SK-N-SH treated with all-trans-retinoic acid at 6 μM for 48 hours (cell line): ENCODE data around the gene HMCN2.

Source experiments
- ATAC-seq: fragments of 200-7000 bp; cut with Tn5 transposase; 3 replicates; pipeline ENCODE4 v1.9.1; 2020; ENCODE audit warnings: mild to moderate bottlenecking, moderate library complexity
- BACH2 ChIP-seq: fragments of 250-450 bp; sonication (Bioruptor Pico); IDR thresholded peaks from 2 replicates; pipeline ENCODE4 v1.9.0; 2021; ENCODE audit warnings: mild to moderate bottlenecking, borderline replicate concordance
- GLIS3 ChIP-seq: fragments of 250-450 bp; sonication (Bioruptor Pico); IDR thresholded peaks from 2 replicates; pipeline ENCODE4 v1.5.0; 2020; ENCODE audit warnings: mild to moderate bottlenecking, moderate library complexity
- ISL1 ChIP-seq: fragments of 250-450 bp; sonication (Bioruptor Pico); IDR thresholded peaks from 2 replicates; pipeline ENCODE4 v2.1.2; 2022; ENCODE audit warnings: mild to moderate bottlenecking, moderate library complexity
- OSR1 ChIP-seq: fragments of 250-450 bp; sonication (Bioruptor Pico); IDR thresholded peaks from 2 replicates; pipeline ENCODE4 v1.8.0; 2022; ENCODE audit warnings: moderate library complexity, mild to moderate bottlenecking, inconsistent platforms
- PPARA ChIP-seq: fragments of 250-450 bp; sonication (Bioruptor Pico); IDR thresholded peaks from 2 replicates; pipeline ENCODE4 v1.5.0; 2020; ENCODE audit warnings: mild to moderate bottlenecking, borderline replicate concordance
- RARB ChIP-seq: fragments of 250-450 bp; sonication (Bioruptor Pico); IDR thresholded peaks from 2 replicates; pipeline ENCODE4 v1.8.0; 2021; ENCODE audit warnings: mild to moderate bottlenecking, moderate library complexity
- TCF4 ChIP-seq: fragments of 250-450 bp; sonication (Bioruptor Pico); IDR thresholded peaks from 2 replicates; pipeline ENCODE4 v1.8.0; 2021; ENCODE audit warnings: mild to moderate bottlenecking, moderate library complexity, borderline replicate concordance
- TOX ChIP-seq: fragments of 250-450 bp; sonication (Bioruptor Pico); IDR thresholded peaks from 2 replicates; pipeline ENCODE4 v1.8.0; 2021; ENCODE audit warnings: mild to moderate bottlenecking, moderate library complexity, borderline replicate concordance
- ZC3H10 ChIP-seq: fragments of 250-450 bp; sonication (Bioruptor Pico); IDR thresholded peaks from 2 replicates; pipeline ENCODE4 v1.5.1; 2021; ENCODE audit warnings: mild to moderate bottlenecking, moderate library complexity
- ZFP3 ChIP-seq: fragments of 250-450 bp; sonication (Bioruptor Pico); IDR thresholded peaks from 2 replicates; pipeline ENCODE4 v1.5.0; 2020; ENCODE audit warnings: mild to moderate bottlenecking, moderate library complexity
- ZFP30 ChIP-seq: fragments of 450-650 bp; formaldehyde crosslinking; IDR thresholded peaks from 2 replicates; pipeline ENCODE4 v1.5.0; 2022; ENCODE audit warnings: mild to moderate bottlenecking, moderate library complexity
- ZNF565 ChIP-seq: fragments of 450-650 bp; formaldehyde crosslinking; conservative IDR thresholded peaks from 2 replicates; pipeline ENCODE4 v1.5.0; 2020; ENCODE audit warnings: low read depth, mild to moderate bottlenecking, moderate library complexity
- ZNF70 ChIP-seq: fragments of 450-650 bp; formaldehyde crosslinking; IDR thresholded peaks from 2 replicates; pipeline ENCODE4 v1.5.0; 2020; ENCODE audit warnings: mild to moderate bottlenecking, moderate library complexity
- TF ChIP-seq, protein P1 (sequence below): fragments of 250-450 bp; sonication (Bioruptor Pico); IDR thresholded peaks from 2 replicates; pipeline ENCODE4 v1.5.1; 2020; ENCODE audit warnings: low read depth, mild to moderate bottlenecking, moderate library complexity
- TF ChIP-seq, protein P2 (sequence below): fragments of 250-450 bp; sonication (Bioruptor Pico); IDR thresholded peaks from 2 replicates; pipeline ENCODE4 v1.5.0; 2020; ENCODE audit warnings: mild to moderate bottlenecking, moderate library complexity
- TF ChIP-seq, protein P3 (sequence below): fragments of 250-450 bp; sonication (Bioruptor Pico); IDR thresholded peaks from 2 replicates; pipeline ENCODE4 v1.5.1; 2021; ENCODE audit warnings: mild to moderate bottlenecking, moderate library complexity

HMCN2 gene

DNA sequence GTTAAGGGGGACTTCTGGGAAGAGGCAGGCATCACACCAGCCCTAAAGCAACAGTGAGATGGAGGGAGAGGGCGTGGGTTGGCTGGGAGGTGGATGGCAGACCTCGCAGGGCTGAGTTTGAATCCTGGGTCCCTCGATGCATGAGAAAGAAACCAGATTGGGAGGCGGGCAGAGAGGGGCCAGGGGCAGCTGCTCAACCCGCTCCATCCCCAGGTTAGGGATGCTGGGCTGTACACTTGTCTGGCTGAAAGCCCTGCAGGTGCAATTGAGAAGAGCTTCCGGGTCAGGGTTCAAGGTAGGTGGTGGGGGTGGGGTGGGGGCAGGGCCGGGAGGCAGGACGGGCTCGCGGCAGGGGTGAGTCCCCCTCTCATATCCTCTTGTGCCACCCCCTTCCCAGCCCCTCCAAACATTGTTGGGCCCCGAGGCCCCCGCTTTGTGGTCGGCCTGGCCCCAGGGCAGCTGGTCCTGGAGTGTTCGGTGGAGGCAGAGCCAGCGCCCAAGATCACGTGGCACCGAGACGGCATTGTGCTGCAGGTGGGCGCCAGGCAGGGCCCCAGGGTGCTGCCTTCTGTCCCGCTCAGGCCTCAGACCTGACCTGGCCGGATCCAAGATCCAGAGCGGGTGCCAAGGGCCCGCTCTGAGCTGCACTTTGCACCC, 129.4 kb downstream of the HMCN2 start:
- ATAC-seq = no peak
- TF ChIP-seq OSR1 (CRISPR knock-in tag) (no peak), ZNF70 (CRISPR knock-in tag) (no peak), TOX (CRISPR knock-in tag) (no peak), ZC3H10 (no peak)
- TF ChIP-seq, protein P1, sequence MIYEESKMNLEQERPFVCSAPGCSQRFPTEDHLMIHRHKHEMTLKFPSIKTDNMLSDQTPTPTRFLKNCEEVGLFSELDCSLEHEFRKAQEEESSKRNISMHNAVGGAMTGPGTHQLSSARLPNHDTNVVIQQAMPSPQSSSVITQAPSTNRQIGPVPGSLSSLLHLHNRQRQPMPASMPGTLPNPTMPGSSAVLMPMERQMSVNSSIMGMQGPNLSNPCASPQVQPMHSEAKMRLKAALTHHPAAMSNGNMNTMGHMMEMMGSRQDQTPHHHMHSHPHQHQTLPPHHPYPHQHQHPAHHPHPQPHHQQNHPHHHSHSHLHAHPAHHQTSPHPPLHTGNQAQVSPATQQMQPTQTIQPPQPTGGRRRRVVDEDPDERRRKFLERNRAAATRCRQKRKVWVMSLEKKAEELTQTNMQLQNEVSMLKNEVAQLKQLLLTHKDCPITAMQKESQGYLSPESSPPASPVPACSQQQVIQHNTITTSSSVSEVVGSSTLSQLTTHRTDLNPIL (CRISPR knock-in tag) = no peak

DNA sequence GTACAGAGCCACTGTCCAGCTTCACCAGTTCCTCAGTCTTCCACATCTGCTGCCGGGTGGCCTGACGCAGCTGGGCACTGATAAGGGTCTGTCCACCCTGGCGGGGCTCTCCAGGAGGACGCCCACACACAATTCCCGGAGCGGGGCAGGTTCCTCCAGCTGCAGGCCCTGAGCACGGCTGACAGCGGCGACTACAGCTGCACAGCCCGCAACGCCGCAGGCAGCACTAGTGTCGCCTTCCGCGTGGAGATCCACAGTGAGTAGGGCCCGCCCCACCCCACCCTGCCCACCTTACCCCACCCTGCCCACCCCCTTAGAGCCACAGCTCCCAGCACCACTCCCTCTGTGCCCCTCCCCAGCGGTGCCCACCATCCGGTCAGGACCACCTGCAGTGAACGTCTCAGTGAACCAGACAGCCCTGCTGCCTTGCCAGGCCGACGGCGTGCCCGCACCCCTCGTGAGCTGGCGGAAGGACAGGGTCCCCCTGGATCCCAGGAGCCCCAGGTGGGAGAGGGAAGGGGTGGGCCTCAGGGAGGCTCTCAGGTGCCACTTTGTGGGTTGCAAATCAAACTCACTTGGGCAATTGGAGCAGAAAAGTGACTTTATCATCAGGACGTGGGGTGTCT, 130.4 kb downstream of the HMCN2 start:
- no peak for TF ChIP-seq ZNF70 (CRISPR knock-in tag)
- TF ChIP-seq, protein P2, sequence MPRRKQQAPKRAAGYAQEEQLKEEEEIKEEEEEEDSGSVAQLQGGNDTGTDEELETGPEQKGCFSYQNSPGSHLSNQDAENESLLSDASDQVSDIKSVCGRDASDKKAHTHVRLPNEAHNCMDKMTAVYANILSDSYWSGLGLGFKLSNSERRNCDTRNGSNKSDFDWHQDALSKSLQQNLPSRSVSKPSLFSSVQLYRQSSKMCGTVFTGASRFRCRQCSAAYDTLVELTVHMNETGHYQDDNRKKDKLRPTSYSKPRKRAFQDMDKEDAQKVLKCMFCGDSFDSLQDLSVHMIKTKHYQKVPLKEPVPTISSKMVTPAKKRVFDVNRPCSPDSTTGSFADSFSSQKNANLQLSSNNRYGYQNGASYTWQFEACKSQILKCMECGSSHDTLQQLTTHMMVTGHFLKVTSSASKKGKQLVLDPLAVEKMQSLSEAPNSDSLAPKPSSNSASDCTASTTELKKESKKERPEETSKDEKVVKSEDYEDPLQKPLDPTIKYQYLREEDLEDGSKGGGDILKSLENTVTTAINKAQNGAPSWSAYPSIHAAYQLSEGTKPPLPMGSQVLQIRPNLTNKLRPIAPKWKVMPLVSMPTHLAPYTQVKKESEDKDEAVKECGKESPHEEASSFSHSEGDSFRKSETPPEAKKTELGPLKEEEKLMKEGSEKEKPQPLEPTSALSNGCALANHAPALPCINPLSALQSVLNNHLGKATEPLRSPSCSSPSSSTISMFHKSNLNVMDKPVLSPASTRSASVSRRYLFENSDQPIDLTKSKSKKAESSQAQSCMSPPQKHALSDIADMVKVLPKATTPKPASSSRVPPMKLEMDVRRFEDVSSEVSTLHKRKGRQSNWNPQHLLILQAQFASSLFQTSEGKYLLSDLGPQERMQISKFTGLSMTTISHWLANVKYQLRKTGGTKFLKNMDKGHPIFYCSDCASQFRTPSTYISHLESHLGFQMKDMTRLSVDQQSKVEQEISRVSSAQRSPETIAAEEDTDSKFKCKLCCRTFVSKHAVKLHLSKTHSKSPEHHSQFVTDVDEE (CRISPR knock-in tag) = no peak
- no peak for TF ChIP-seq TCF4 (CRISPR knock-in tag)
- no peak for ATAC-seq

DNA sequence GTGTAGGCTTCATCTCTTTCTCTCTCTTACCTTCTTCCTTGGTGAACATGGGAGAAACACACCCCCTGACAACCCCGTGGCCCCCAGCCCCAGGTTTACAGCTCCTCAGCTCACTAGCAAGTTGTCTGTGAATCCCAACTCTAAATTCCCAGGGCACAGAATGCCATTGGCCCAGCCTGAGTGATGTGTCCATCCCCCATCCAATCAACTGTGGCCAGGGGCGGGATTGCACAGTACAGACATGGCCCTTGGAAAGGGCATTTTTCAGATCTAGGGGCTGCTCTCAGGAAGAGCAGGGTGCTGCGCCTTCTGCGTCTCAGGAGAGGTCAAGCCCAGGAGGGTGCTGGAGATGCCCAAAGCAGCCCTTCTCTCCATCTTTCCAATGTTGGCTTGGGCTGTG, 131.0 kb downstream of the HMCN2 start:
- TF ChIP-seq, protein P2 (CRISPR knock-in tag) = no peak
- TF ChIP-seq, protein P3, sequence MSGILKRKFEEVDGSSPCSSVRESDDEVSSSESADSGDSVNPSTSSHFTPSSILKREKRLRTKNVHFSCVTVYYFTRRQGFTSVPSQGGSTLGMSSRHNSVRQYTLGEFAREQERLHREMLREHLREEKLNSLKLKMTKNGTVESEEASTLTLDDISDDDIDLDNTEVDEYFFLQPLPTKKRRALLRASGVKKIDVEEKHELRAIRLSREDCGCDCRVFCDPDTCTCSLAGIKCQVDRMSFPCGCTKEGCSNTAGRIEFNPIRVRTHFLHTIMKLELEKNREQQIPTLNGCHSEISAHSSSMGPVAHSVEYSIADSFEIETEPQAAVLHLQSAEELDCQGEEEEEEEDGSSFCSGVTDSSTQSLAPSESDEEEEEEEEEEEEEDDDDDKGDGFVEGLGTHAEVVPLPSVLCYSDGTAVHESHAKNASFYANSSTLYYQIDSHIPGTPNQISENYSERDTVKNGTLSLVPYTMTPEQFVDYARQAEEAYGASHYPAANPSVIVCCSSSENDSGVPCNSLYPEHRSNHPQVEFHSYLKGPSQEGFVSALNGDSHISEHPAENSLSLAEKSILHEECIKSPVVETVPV = no peak
- no peak for TF ChIP-seq OSR1 (CRISPR knock-in tag)
- no peak for TF ChIP-seq RARB (CRISPR knock-in tag)
- ATAC-seq = peak; percentile 33; the same call in 1 of the 3 replicates

DNA sequence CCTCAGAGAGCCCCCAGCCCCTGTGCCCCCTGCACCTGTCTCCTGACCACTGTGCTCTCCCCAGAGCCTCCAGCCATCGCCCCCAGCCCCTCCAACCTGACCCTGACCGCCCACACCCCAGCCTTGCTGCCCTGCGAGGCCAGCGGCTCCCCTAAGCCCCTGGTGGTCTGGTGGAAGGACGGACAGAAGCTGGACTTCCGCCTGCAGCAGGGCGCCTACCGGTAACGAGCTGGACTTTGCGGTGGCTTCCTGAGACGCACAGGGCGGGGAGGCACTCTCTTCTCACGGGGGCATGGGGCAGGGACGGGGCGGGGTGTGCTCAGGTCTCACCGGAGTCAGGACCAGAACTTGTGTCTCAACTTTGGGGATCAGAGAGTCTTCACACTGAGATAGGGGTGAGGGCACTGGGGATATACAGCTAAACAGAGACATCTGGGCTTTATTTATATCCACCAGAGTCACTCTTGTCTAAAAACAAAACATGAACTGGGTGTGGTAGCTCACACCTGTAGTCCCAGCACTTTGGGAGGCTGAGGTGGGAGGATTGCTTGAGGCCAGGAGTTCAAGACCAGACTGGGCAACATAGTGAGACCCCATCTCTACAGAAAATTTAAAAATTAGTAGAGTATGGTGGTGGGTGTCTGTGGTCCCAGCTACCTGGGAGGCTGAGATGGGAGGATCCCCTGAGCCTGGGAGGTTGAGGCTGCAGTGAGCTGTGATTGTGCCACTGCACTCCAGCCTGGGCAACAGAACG, 133.1 kb downstream of the HMCN2 start:
- TF ChIP-seq ZC3H10 (no peak), ZFP3 (CRISPR knock-in tag) (no peak), BACH2 (CRISPR knock-in tag) (no peak), TCF4 (CRISPR knock-in tag) (no peak)
- ATAC-seq = no peak

DNA sequence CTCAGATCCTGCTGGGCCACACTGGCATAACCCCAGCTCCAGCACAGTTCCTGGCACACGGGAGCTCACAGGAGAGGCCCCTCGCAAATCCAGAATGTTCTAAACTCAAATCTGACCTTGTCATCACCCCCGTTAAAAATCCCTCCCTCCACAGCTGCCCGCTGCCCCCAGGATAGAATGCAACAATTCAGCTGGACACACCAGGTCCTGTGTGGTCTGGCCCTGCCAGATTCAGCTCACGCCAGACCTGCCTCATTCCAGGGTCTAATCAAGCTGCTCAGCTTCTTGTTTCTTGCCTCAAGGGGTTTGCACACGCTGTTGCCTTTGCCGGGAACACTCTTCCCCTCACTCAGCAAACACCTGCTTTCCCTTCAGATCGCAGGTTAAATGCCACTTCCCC, 134.2 kb downstream of the HMCN2 start:
- ATAC-seq = no peak
- TF ChIP-seq ZNF565 (CRISPR knock-in tag) = no peak
- no peak for TF ChIP-seq ZNF70 (CRISPR knock-in tag)
- TF ChIP-seq OSR1 (CRISPR knock-in tag) = no peak
- TF ChIP-seq PPARA (CRISPR knock-in tag) = no peak
- TF ChIP-seq, protein P1 (CRISPR knock-in tag) = no peak
- no peak for TF ChIP-seq TCF4 (CRISPR knock-in tag)
- no peak for TF ChIP-seq TOX (CRISPR knock-in tag)
- no peak for TF ChIP-seq ISL1 (CRISPR knock-in tag)
- TF ChIP-seq, protein P3 = no peak
- TF ChIP-seq ZFP30 = no peak
- TF ChIP-seq BACH2 (CRISPR knock-in tag) = no peak
- no peak for TF ChIP-seq RARB (CRISPR knock-in tag)
- no peak for TF ChIP-seq ZC3H10
- no peak for TF ChIP-seq GLIS3 (CRISPR knock-in tag)
